Omental fat pad (tissue), 4 donors: Measurements from ENCODE around the gene MLLT6. TPM values are rescaled to one million over a fixed set of nuclear protein-coding genes. Genes with fewer than 3 reads are reported as not detected.

Experiments used
- ATAC-seq: fragments of 150-250 bp; one replicate; pipeline ENCODE4 v1.9.1; 2016; ENCODE audit warnings: mild to moderate bottlenecking, moderate library complexity; ENCODE audit not compliant: low FRiP score
- DNase-seq: peaks from one replicate; pipeline ENCODE4 v3.0.0-alpha.2; 2019; ENCODE audit warnings: low spot score
- total RNA-seq, 4 donors: library from RNA; depleted of rRNA; stranded (reverse); fragments of >200 nt; gene quantifications; one replicate each; pipeline ENCODE4 v1.1.0, GENCODE V29; 2016
- TF ChIP-seq, protein P1 (sequence below), 3 donors: fragments of 450-650 bp; IDR thresholded peaks; one replicate each; pipeline ENCODE4 v1.5.1; 2016 to 2017; ENCODE audit warnings: antibody characterized with exemption in 3 of 3, mild to moderate bottlenecking in 3 of 3, moderate library complexity in 2 of 3

MLLT6 gene
- total RNA-seq, 4 donors from 2014 or later = 38.7 to 108 (median 54.8) TPM

DNA sequence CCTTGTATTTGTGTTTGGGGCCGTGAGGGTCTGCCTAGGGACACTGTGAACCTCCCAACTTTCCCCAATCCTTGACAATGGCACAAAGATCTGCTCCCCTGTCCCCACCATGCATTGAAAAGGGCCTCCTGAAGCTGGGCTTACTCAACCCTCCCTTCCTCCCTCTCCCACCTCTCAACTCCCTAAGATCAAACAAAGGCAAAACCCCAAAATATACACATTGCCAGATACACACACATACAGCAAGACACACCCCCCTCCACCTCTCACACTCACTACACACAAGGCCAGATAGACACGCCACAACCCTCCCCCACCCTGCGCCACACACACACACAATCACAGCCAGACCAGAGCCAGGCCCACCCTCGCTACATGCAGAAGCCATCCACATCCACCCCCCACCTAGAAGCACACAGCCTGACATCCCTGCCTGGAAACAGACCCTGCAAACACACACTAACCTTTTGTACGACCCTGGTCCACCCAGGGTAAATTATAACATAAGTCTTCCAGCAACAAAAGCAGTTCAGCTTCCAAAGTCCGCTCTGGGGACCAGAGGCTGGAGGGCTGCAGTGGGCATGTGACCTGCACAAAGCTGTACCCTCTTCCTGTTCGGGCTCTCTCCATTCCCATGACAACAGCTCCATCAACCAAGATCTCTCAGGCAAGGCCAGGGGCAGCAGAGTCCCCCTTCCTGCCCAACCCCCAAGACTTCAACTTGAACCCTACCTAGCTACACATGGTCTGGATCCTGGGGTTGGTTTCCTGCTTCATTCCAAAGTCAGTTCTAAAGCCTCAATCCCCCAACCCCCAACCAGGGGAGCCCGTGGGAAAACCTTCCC, 41.2 kb downstream of the MLLT6 start:
- no peak for DNase-seq
- TF ChIP-seq, protein P1, sequence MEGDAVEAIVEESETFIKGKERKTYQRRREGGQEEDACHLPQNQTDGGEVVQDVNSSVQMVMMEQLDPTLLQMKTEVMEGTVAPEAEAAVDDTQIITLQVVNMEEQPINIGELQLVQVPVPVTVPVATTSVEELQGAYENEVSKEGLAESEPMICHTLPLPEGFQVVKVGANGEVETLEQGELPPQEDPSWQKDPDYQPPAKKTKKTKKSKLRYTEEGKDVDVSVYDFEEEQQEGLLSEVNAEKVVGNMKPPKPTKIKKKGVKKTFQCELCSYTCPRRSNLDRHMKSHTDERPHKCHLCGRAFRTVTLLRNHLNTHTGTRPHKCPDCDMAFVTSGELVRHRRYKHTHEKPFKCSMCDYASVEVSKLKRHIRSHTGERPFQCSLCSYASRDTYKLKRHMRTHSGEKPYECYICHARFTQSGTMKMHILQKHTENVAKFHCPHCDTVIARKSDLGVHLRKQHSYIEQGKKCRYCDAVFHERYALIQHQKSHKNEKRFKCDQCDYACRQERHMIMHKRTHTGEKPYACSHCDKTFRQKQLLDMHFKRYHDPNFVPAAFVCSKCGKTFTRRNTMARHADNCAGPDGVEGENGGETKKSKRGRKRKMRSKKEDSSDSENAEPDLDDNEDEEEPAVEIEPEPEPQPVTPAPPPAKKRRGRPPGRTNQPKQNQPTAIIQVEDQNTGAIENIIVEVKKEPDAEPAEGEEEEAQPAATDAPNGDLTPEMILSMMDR (IDR thresholded peaks at IDR 0.05) = no peak
- no peak for ATAC-seq

DNA sequence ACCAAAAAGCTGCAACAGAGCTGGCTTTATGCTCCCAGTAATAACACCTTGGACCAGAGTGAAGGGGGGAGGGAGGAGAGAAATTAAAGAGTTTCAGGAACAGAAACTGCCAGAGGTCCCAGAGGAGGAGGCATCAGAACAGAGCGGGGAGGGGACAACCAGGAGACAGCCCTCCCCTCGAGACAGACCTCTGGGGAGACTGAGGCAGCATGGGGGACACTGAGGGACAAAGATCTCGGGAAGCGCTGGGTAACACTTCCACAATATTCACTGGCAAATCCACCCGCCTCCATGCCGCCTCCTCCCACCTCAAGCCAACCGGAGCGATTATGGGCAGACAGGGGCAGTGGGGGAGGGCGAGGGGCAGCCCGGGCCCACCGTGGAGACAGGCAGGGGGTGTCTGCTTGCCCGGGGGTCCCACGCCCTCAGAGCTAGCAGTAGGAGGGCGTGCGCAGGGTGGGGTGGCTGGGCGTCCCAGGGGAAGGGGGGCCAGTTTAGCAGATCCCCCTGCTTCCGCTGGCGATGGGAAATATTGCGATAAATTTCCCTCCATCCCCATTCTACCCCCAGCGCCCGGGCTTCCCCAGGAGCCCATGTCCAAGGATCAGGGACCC, 41.9 kb downstream of the MLLT6 start:
- TF ChIP-seq, protein P1 (IDR thresholded peaks at IDR 0.05) = no peak
- no peak for ATAC-seq

DNA sequence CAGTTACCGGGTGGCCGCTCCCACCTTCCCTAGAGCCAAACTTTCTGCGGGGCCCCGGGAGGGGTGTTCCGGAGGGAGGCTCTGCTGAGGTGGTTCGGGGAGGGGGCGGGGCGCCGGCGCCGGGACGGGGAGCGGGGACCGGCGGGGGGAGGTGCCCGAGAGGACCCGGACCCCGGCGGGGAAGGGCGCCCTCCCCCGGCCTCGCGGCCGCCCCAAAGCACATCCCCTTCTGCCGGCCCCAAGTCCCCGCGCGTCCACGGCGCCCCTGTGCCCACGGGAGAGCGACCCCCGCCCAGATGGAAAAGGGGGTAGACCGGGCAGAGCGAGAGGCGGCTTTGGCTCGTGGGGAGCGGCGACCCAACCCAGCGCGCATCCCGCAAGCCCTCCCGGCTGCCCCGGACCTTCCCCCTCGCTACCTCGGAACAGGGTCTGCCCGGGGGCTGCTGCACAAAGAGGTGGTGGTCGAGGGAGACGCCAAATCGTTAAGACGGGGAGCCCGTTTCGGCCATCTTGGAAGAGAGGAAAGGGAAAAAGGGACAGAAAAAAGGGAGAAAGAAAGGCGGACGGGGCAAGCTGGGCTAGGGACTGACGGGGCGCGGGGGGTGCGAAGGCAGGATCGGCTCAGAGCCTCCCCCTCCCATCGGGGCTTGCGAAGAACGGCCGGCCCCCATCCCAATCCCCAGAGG, 42.5 kb downstream of the MLLT6 start:
- TF ChIP-seq, protein P1 (IDR thresholded peaks at IDR 0.05) = no peak
- ATAC-seq = no peak
- no peak for DNase-seq

More for the DNA sequence above, 41.9 kb downstream of the MLLT6 start:
- DNase-seq = no peak

DNA sequence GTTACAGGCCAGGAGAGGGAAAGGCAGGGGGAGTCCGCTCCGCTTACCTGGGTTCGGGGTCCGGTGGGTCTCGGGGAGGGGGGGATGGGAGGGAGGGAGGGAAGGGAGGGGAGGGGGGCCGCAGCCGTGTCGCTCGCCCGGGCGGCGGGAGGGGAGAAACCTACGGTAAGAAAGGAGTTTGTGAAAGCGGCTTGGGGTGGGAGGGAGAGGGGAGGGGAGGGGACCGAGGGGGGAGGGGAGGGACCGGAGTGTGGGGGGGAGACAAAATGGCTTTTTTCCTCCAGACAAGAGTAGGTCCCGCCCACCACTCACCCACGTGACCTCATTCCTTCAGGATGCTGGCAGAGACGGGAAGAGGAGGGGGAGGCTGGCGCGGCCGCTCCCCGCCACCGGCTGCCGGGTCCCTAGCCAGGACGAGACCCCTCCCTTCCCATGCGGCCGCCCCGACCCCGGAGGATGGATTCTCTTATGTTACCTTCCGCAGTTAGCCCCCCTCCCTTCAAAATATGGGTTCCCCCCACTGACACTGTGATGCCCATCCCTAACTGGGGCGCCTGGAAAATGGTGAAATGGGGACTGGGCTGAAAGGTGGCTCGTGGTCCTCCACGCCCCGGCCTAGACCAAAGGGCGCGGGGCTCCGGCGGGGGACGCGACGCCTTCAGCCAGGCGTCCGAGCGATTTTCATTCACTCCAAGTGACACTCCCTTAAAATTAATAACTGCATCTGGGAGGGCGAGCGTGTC, 43.2 kb downstream of the MLLT6 start, which contains the start of gene PCGF2:
Gene PCGF2 (minus strand): TSS at position 188 of the 743 bp plus-strand sequence. CDS start 7,934 bp downstream, outside the sequence.
- peak; percentile 90 for DNase-seq
- TF ChIP-seq, protein P1 (IDR thresholded peaks at IDR 0.05) = no peak
- ATAC-seq = no peak

DNA sequence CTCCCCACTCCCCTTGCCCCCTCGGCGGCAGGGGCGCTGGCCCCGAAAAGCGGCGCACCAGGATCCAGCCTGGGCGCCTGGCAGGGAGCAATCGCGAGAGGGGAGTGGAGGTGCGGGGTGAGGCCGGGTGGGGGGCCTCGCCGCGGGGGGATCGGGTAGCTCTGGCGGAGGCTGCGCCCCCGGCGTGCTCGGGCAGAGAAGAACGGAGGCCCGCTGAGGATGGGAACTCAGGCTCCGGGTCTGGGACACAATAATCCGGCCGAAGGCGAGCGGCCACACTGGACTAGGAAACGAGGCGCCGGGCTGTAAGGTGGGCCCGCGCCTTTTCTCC, 43.8 kb downstream of the MLLT6 start:
- no peak for ATAC-seq

More for the DNA sequence above, 43.8 kb downstream of the MLLT6 start:
- TF ChIP-seq, protein P1 (IDR thresholded peaks at IDR 0.05) = no peak
- no peak for DNase-seq
